ENCODE results near the gene CPLANE2.
"Not testable (repeated sequence)": the region's sequence is repeated elsewhere in the genome, so short reads cannot be mapped to it uniquely, and the experiment has no call there.

Gene CPLANE2

GRCh38 chr1:16267690-16268180 lies 30.8 kb upstream of the CPLANE2 start:
- DNase-seq (ENCODE audit: extremely low read depth, low read depth): no peak
- no peak for TF ChIP-seq CTCF (IDR thresholded peaks at IDR 0.05; ENCODE audit: low read depth, low read length, missing control alignments)
- no peak overlapping the region for H3K4me3 ChIP-seq (replicated peaks; ENCODE audit: low read depth, low read length)

- no peak for DNase-seq (ENCODE audit: extremely low read depth, low read depth)
- no peak overlapping the region for H3K4me3 ChIP-seq (replicated peaks; ENCODE audit: low read depth, low read length)
- TF ChIP-seq CTCF (IDR thresholded peaks at IDR 0.05; ENCODE audit: low read depth, low read length, missing control alignments): no peak
Observed at GRCh38 chr1:16266411-16267118, 29.6 kb upstream of the CPLANE2 start.

GRCh38 chr1:16262067-16262466 lies 25.1 kb upstream of the CPLANE2 start:
- no peak for DNase-seq (ENCODE audit: extremely low read depth, low read depth)
- H3K4me3 ChIP-seq (replicated peaks; ENCODE audit: low read depth, low read length): no peak overlapping the region
- no peak for TF ChIP-seq CTCF (IDR thresholded peaks at IDR 0.05; ENCODE audit: low read depth, low read length, missing control alignments)

GRCh38 chr1:16260814-16261213 lies 23.8 kb upstream of the CPLANE2 start:
- H3K4me3 ChIP-seq (replicated peaks; ENCODE audit: low read depth, low read length): no peak overlapping the region
- DNase-seq (ENCODE audit: extremely low read depth, low read depth): no peak
- no peak for TF ChIP-seq CTCF (IDR thresholded peaks at IDR 0.05; ENCODE audit: low read depth, low read length, missing control alignments)

GRCh38 chr1:16258591-16259135 lies 21.7 kb upstream of the CPLANE2 start:
- H3K4me3 ChIP-seq (replicated peaks; ENCODE audit: low read depth, low read length): no peak overlapping the region
- TF ChIP-seq CTCF (IDR thresholded peaks at IDR 0.05; ENCODE audit: low read depth, low read length, missing control alignments): no peak
- no peak for DNase-seq (ENCODE audit: extremely low read depth, low read depth)

GRCh38 chr1:16257968-16258367 lies 21.0 kb upstream of the CPLANE2 start:
- no peak for DNase-seq (ENCODE audit: extremely low read depth, low read depth)
- H3K4me3 ChIP-seq (replicated peaks; ENCODE audit: low read depth, low read length): no peak overlapping the region
- TF ChIP-seq CTCF (IDR thresholded peaks at IDR 0.05; ENCODE audit: low read depth, low read length, missing control alignments): no peak

- not testable (repeated sequence) for H3K4me3 ChIP-seq (replicated peaks; ENCODE audit: low read depth, low read length); DNase-seq (ENCODE audit: extremely low read depth, low read depth)
Observed at GRCh38 chr1:16257556-16257955, 20.6 kb upstream of the CPLANE2 start.

Measured in HFF-Myc (cell line).